Measurements from ENCODE around the gene MDC1.

MDC1 gene

GRCh38 chr6:30696432-30696831, 20.6 kb downstream of the MDC1 start:
- DNase-seq: no peak

GRCh38 chr6:30691208-30691847, 25.8 kb downstream of the MDC1 start:
- DNase-seq: no peak

GRCh38 chr6:30690403-30691207, 26.5 kb downstream of the MDC1 start, which contains the start of gene NRM:
TSS of gene NRM (minus strand) at chr6:30690984. CDS start at chr6:30690974, 10 bp downstream.
- DNase-seq: peak; percentile 78 to 92

- no peak for DNase-seq
Observed at GRCh38 chr6:30689985-30690384, 27.1 kb downstream of the MDC1 start.

- no peak for DNase-seq
Observed at GRCh38 chr6:30689022-30689865, 27.8 kb downstream of the MDC1 start.

GRCh38 chr6:30688569-30688968, 28.5 kb downstream of the MDC1 start:
- no peak for DNase-seq

GRCh38 chr6:30687659-30688431, 29.2 kb downstream of the MDC1 start:
- no peak for DNase-seq

GRCh38 chr6:30686908-30687658, 30.0 kb downstream of the MDC1 start:
- peak; percentile 46 to 61 for DNase-seq

GRCh38 chr6:30686009-30686907, 30.8 kb downstream of the MDC1 start, which contains the start of gene PPP1R18:
TSS of gene PPP1R18 (minus strand) at chr6:30686645. CDS start at chr6:30686018, 627 bp downstream.
- DNase-seq: peak in 1 of 2 donors; percentile 47

GRCh38 chr6:30685157-30686008, 31.7 kb downstream of the MDC1 start:
- DNase-seq: no peak

- DNase-seq: no peak
Observed at GRCh38 chr6:30684386-30685156, 32.5 kb downstream of the MDC1 start.

GRCh38 chr6:30683980-30684338, 33.1 kb downstream of the MDC1 start:
- no peak for DNase-seq

GRCh38 chr6:30683183-30683979, 33.7 kb downstream of the MDC1 start:
- DNase-seq: no peak

GRCh38 chr6:30682143-30683117, 34.7 kb downstream of the MDC1 start:
- DNase-seq: peak in 1 of 2 donors; percentile 57

- no peak for DNase-seq
Observed at GRCh38 chr6:30681766-30682142, 35.3 kb downstream of the MDC1 start.

GRCh38 chr6:30679765-30680535, 37.1 kb downstream of the MDC1 start:
- DNase-seq: no peak
